H9 (cell line): ENCODE measurements around the gene CILP2. TPM values are rescaled to one million over a fixed set of nuclear protein-coding genes. Genes with fewer than 3 reads are reported as not detected.

Source experiments
- DNase-seq: peaks from one replicate; pipeline ENCODE4 v3.0.0-alpha.2; 2017
- H2AFZ ChIP-seq: one replicate; pipeline ENCODE4 v1.6.1; 2013; ENCODE audit warnings: mild to moderate bottlenecking, low read length, control low read depth, moderate library complexity
- H2AK5ac ChIP-seq: 2 replicates; pipeline ENCODE4 v1.6.1; 2013; ENCODE audit warnings: low read length, control low read depth, mixed read lengths; ENCODE audit not compliant: insufficient read length
- H2BK120ac ChIP-seq: one replicate; pipeline ENCODE4 v1.6.1; 2013; ENCODE audit warnings: low read depth, mild to moderate bottlenecking, low read length, control low read depth, inconsistent platforms; ENCODE audit not compliant: poor library complexity, severe bottlenecking
- H2BK12ac ChIP-seq: 2 replicates; pipeline ENCODE4 v1.6.1; 2013; ENCODE audit warnings: low read length, control low read depth, mixed read lengths, low read depth; ENCODE audit not compliant: insufficient read length
- H2BK15ac ChIP-seq: 2 replicates; pipeline ENCODE4 v1.6.1; 2013; ENCODE audit warnings: low read depth, low read length, control low read depth
- H2BK20ac ChIP-seq: one replicate; pipeline ENCODE4 v1.6.1; 2013; ENCODE audit warnings: low read depth, mild to moderate bottlenecking, low read length, control low read depth, inconsistent platforms; ENCODE audit not compliant: poor library complexity, severe bottlenecking
- H2BK5ac ChIP-seq: 2 replicates; pipeline ENCODE4 v1.6.1; 2013; ENCODE audit warnings: low read length, control low read depth, mixed read lengths; ENCODE audit not compliant: insufficient read length
- H3K14ac ChIP-seq: 2 replicates; pipeline ENCODE4 v1.6.1; 2013; ENCODE audit warnings: low read length, control low read depth; ENCODE audit not compliant: insufficient read depth
- H3K18ac ChIP-seq: 2 replicates; pipeline ENCODE4 v1.6.1; 2013; ENCODE audit warnings: low read depth, mild to moderate bottlenecking, mixed read lengths, low read length, control low read depth; ENCODE audit not compliant: insufficient read length
- H3K23ac ChIP-seq: 2 replicates; pipeline ENCODE4 v1.6.1; 2013; ENCODE audit warnings: low read length, control low read depth, mixed read lengths, low read depth; ENCODE audit not compliant: insufficient read length
- H3K23me2 ChIP-seq: 2 replicates; pipeline ENCODE4 v1.6.1; 2013; ENCODE audit warnings: low read depth, mild to moderate bottlenecking, mixed read lengths, low read length, control low read depth; ENCODE audit not compliant: insufficient read length, poor library complexity, severe bottlenecking
- H3K27ac ChIP-seq: 2 replicates; pipeline ENCODE4 v1.5.1; 2013; ENCODE audit warnings: low read length, control low read depth, mixed read lengths, low read depth; ENCODE audit not compliant: insufficient read length
- H3K27me3 ChIP-seq: 2 replicates; pipeline ENCODE4 v1.6.1; 2013; ENCODE audit warnings: low read length, control low read depth, inconsistent platforms; ENCODE audit not compliant: insufficient read depth
- H3K4ac ChIP-seq: 2 replicates; pipeline ENCODE4 v1.6.1; 2013; ENCODE audit warnings: low read depth, mild to moderate bottlenecking, control low read depth, inconsistent platforms, low read length, moderate library complexity
- H3K4me1 ChIP-seq: 2 replicates; pipeline ENCODE4 v1.6.1; 2013; ENCODE audit warnings: low read length, control low read depth, inconsistent platforms; ENCODE audit not compliant: insufficient read depth
- H3K4me2 ChIP-seq: 2 replicates; pipeline ENCODE4 v1.6.1; 2013; ENCODE audit warnings: low read length, control low read depth, mixed read lengths; ENCODE audit not compliant: insufficient read length, insufficient read depth
- H3K56ac ChIP-seq: 2 replicates; pipeline ENCODE4 v1.6.1; 2013; ENCODE audit warnings: low read depth, mild to moderate bottlenecking, mixed read lengths, low read length, control low read depth; ENCODE audit not compliant: insufficient read length
- H3K79me1 ChIP-seq: 2 replicates; pipeline ENCODE4 v1.6.1; 2013; ENCODE audit warnings: low read depth, mild to moderate bottlenecking, moderate library complexity, low read length, control low read depth, inconsistent platforms; ENCODE audit not compliant: insufficient read depth, poor library complexity, severe bottlenecking
- H3K79me2 ChIP-seq: 2 replicates; pipeline ENCODE4 v1.6.1; 2013; ENCODE audit warnings: low read length, control low read depth, inconsistent platforms; ENCODE audit not compliant: insufficient read depth
- H3K9ac ChIP-seq: 2 replicates; pipeline ENCODE4 v1.6.1; 2013; ENCODE audit warnings: low read length, control low read depth, mixed read lengths; ENCODE audit not compliant: insufficient read length; ENCODE audit errors: extremely low read depth
- H3K9me3 ChIP-seq: one replicate; pipeline ENCODE4 v1.6.1; 2013; ENCODE audit warnings: low read depth, low read length, inconsistent platforms; ENCODE audit not compliant: control insufficient read depth
- H3T11ph ChIP-seq: one replicate; pipeline ENCODE4 v1.6.1; 2013; ENCODE audit warnings: mild to moderate bottlenecking, low read length, control low read depth, inconsistent platforms
- H4K20me1 ChIP-seq: one replicate; pipeline ENCODE4 v1.6.1; 2013; ENCODE audit not compliant: control insufficient read depth, insufficient read length, insufficient read depth
- H4K5ac ChIP-seq: 2 replicates; pipeline ENCODE4 v1.6.1; 2013; ENCODE audit warnings: low read depth, mild to moderate bottlenecking, mixed read lengths, low read length, control low read depth; ENCODE audit not compliant: insufficient read length
- H4K8ac ChIP-seq: replicated peaks from 2 replicates; pipeline ENCODE4 v1.6.1; 2013; ENCODE audit warnings: low read length, control low read depth, mixed read lengths, low read depth; ENCODE audit not compliant: insufficient read length
- H4K91ac ChIP-seq: 2 replicates; pipeline ENCODE4 v1.6.1; 2013; ENCODE audit warnings: low read depth, mild to moderate bottlenecking, moderate library complexity, mixed read lengths, low read length, control low read depth; ENCODE audit not compliant: insufficient read length
- H3K27ac Mint-ChIP-seq, 3 experiments: 2 replicates in 2 of 3; 3 replicates in 1 of 3; pipeline ENCODE4 v1.8.0; 2020 to 2021; ENCODE audit warnings: mixed read lengths in 3 of 3, mild to moderate bottlenecking in 1 of 3, moderate library complexity in 1 of 3
- H3K27me3 Mint-ChIP-seq: 2 replicates; pipeline ENCODE4 v1.8.0; 2021; ENCODE audit warnings: low read depth, mild to moderate bottlenecking, moderate library complexity, mixed read lengths
- H3K36me3 Mint-ChIP-seq, 3 experiments: 2 replicates in 2 of 3; 3 replicates in 1 of 3; pipeline ENCODE4 v1.8.0; 2020 to 2021; ENCODE audit warnings: low read depth in 3 of 3, mixed read lengths in 3 of 3; ENCODE audit not compliant: insufficient read depth in 1 of 3
- H3K4me1 Mint-ChIP-seq, 2 experiments: 2 replicates each; pipeline ENCODE4 v1.8.0; 2020; ENCODE audit warnings: mixed read lengths in 2 of 2
- H3K4me3 Mint-ChIP-seq, 2 experiments: 2 replicates in 1 of 2; 3 replicates in 1 of 2; pipeline ENCODE4 v1.8.0; 2020 to 2021; ENCODE audit warnings: mild to moderate bottlenecking in 2 of 2, mixed read lengths in 2 of 2, moderate library complexity in 1 of 2
- H3K9me3 Mint-ChIP-seq, 2 experiments: 2 replicates in 1 of 2; 3 replicates in 1 of 2; pipeline ENCODE4 v1.8.0; 2020; ENCODE audit warnings: mild to moderate bottlenecking in 2 of 2, mixed read lengths in 2 of 2, moderate library complexity in 1 of 2
- CTCF ChIP-seq: fragments of 200-600 bp; sonication (generic); conservative IDR thresholded peaks from 3 replicates; pipeline ENCODE4 v1.8.0; 2021; ENCODE audit warnings: antibody characterized with exemption, mild to moderate bottlenecking
- WGBS: extraction: QIAGEN DNeasy Blood & Tissue Kit; methylation state at CpG from one replicate; pipeline ENCODE4 v1.1.7; 2013; ENCODE audit warnings: missing lambda C conversion rate, low lambda C conversion rate, mixed read lengths; ENCODE audit not compliant: insufficient read length; ENCODE audit errors: extremely low coverage; 5-methylcytosine and 5-hydroxymethylcytosine counted together
- total RNA-seq: library from RNA; stranded (reverse); gene quantifications from 2 replicates; pipeline ENCODE4 v1.2.1, GENCODE V29; 2021

The CILP2 gene
- total RNA-seq, 1 experiment from 2014 or later = 6.4 TPM

- Histone ChIP-seq H4K5ac (no peak overlapping the region), H3K18ac (no peak overlapping the region), H4K8ac (no peak overlapping the region), H4K91ac (no peak overlapping the region), H3K79me2 (no peaks in the 10 kb centered on the region), H3K4me2 (no peak overlapping the region), H4K20me1 (no peaks in the 10 kb centered on the region), H2BK5ac (no peak overlapping the region), H3K9ac (no peak overlapping the region), H2AFZ (no peak overlapping the region), H3K27ac (no peak overlapping the region), H3K23ac (no peak overlapping the region), H2BK20ac (no peak overlapping the region), H3K79me1 (no peaks in the 10 kb centered on the region), H2BK12ac (no peak overlapping the region), H3K27me3 (no peaks in the 10 kb centered on the region), H3K56ac (no peak overlapping the region), H3K4me1 (no peaks in the 10 kb centered on the region; the same call in 1 of the 2 replicates), H2BK120ac (no peak overlapping the region), H3K9me3 (no peaks in the 10 kb centered on the region), H3K4ac (no peak overlapping the region), H3K23me2 (no peaks in the 10 kb centered on the region), H3K14ac (no peak overlapping the region), H3T11ph (no peak overlapping the region), H2BK15ac (no peak overlapping the region), H2AK5ac (no peak overlapping the region)
- DNase-seq = no peak
- no peak overlapping the region; a peak in 1 of 7 replicates for H3K27ac Mint-ChIP-seq
- WGBS = no CpG with 5 or more reads among the region's 16 CpGs
- H3K4me1 Mint-ChIP-seq = peaks cover 5 to 9% of the 10 kb centered on the region in 2 experiments
- H3K4me3 Mint-ChIP-seq = no peak overlapping the region
- TF ChIP-seq CTCF = no peak
- H3K36me3 Mint-ChIP-seq = no peaks in the 10 kb centered on the region
- H3K9me3 Mint-ChIP-seq = no peaks in the 10 kb centered on the region
- peaks cover 4% of the 10 kb centered on the region; the same call in 1 of the 2 replicates for H3K27me3 Mint-ChIP-seq
Observed at GRCh38 chr19:19558636-19559035, 20.6 kb downstream of the CILP2 start.
